NT2/D1 (cell line): ENCODE data around the gene STPG4.

Experiments used
- DNase-seq: peaks from one replicate; pipeline ENCODE4 v3.0.0-alpha.2; 2011; ENCODE audit warnings: low read depth, low spot score
- H3K27me3 ChIP-seq: 2 replicates; pipeline ENCODE4 v1.6.0; 2011; ENCODE audit warnings: mild to moderate bottlenecking; ENCODE audit not compliant: insufficient read length, insufficient read depth
- H3K36me3 ChIP-seq: 2 replicates; pipeline ENCODE4 v1.6.1; 2011; ENCODE audit warnings: mild to moderate bottlenecking, low read length, mixed read lengths; ENCODE audit not compliant: insufficient read depth, insufficient read length
- H3K4me1 ChIP-seq: 2 replicates; pipeline ENCODE4 v1.5.1; 2011; ENCODE audit not compliant: insufficient read depth, insufficient read length
- H3K4me3 ChIP-seq: 2 replicates; pipeline ENCODE4 v1.5.1; 2011; ENCODE audit warnings: low read depth; ENCODE audit not compliant: insufficient read length
- H3K9ac ChIP-seq: 2 replicates; pipeline ENCODE4 v1.6.0; 2011; ENCODE audit warnings: low read depth; ENCODE audit not compliant: insufficient read length
- H3K9me3 ChIP-seq: 2 replicates; pipeline ENCODE4 v1.5.1; 2011; ENCODE audit warnings: mild to moderate bottlenecking, low read length; ENCODE audit not compliant: insufficient read depth
- SUZ12 ChIP-seq: IDR thresholded peaks from 2 replicates; pipeline ENCODE4 v1.6.1; 2011; ENCODE audit not compliant: insufficient read length, insufficient read depth; ENCODE audit errors: extremely low read depth
- YY1 ChIP-seq: IDR thresholded peaks from 2 replicates; pipeline ENCODE4 v1.6.1; 2011; ENCODE audit not compliant: insufficient read length, insufficient read depth
- ZNF274 ChIP-seq: IDR thresholded peaks from 2 replicates; pipeline ENCODE4 v1.6.1; 2011; ENCODE audit warnings: mild to moderate bottlenecking, low read depth, low read length

Gene STPG4

DNA sequence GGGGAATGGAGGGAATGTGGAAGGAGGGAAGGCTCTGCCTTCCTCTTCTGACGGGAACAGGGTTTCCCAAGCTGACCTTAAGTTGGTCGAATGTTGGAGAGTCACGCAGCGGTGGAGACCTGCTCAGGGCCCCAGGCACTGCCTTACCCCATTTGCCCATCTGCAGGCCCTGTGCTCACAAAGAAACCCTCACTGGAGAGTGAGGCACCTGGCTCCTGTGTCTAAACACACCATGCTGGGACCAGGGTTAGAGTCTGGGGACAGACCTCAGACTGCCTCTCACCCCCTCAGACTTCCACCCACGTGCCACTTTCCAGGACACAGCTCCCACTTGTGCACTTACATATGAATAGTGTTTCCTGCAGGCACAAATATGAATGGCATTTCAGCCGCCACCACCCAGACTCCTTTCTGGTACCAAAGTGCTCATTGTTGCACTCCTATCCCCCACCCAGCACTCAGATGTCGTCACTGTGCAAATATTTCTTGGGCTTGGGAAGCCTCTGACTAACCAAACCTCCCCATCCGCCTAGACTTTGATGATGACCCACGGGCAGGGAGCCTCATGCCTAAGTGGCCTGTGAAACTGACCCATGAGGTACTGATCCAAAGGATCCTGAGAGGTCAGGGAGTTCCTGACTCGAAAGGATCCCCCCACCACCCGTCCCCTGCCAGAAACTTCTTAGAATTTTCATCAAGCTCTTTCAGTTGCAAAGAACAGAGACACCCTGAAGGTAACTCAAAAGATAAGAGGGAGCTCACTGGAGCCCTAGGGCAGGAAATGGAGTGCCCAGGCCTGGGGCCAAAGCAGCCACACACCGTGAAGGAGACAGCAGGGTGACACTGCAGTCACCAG lies 78.3 kb downstream of the STPG4 start:
- no peak overlapping the region for H3K4me3 ChIP-seq
- DNase-seq, result no peak
- peak overlapping the region; percentile 44 for H3K9ac ChIP-seq
- H3K9me3 ChIP-seq, result no peaks in the 10 kb centered on the region
- peaks cover 14% of the 10 kb centered on the region for H3K36me3 ChIP-seq
- TF ChIP-seq ZNF274 (no peak), YY1 (no peak), SUZ12 (no peak)
- peaks cover 33% of the 10 kb centered on the region for H3K4me1 ChIP-seq
- H3K27me3 ChIP-seq, result no peaks in the 10 kb centered on the region

GRCh38 chr2:47076126-47076506 lies 79.0 kb downstream of the STPG4 start:
- Histone ChIP-seq H3K4me3 (no peak overlapping the region), H3K36me3 (peaks cover 15% of the 10 kb centered on the region), H3K9me3 (no peaks in the 10 kb centered on the region), H3K9ac (peak overlapping the region; percentile 44), H3K27me3 (no peaks in the 10 kb centered on the region), H3K4me1 (peaks cover 34% of the 10 kb centered on the region)
- no peak for TF ChIP-seq SUZ12
- no peak for TF ChIP-seq YY1
- no peak for TF ChIP-seq ZNF274
- DNase-seq, result no peak

GRCh38 chr2:47075361-47076125 lies 79.6 kb downstream of the STPG4 start:
- TF ChIP-seq SUZ12 (no peak), ZNF274 (no peak), YY1 (no peak)
- Histone ChIP-seq H3K9me3 (no peaks in the 10 kb centered on the region), H3K4me1 (peaks cover 33% of the 10 kb centered on the region), H3K27me3 (no peaks in the 10 kb centered on the region), H3K9ac (peak overlapping the region; percentile 3), H3K36me3 (peaks cover 16% of the 10 kb centered on the region), H3K4me3 (no peak overlapping the region)
- DNase-seq, result no peak

DNA sequence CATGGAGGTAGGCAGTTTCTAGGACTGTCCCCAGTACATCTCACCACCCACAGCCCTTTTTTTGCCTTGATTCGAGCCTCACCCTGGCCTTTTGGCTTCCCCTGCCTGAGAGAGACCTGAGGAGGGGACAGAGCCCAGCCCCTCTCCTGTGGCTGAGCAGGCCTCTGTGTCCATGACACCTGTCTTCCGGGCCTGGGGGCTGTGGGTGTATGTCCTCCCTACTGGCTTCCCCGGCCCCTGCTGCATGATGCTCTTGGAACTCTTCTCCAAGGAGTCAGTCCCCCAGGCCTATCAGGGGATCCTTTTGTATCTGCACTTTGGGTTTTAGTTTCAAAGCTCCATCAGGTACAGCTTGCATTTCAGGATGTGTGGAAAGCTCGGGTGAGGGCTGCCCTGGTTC lies 80.4 kb downstream of the STPG4 start:
- no peak overlapping the region for H3K4me3 ChIP-seq
- no peaks in the 10 kb centered on the region for H3K27me3 ChIP-seq
- DNase-seq, result no peak
- no peak for TF ChIP-seq YY1
- TF ChIP-seq ZNF274, result no peak
- H3K9me3 ChIP-seq, result no peaks in the 10 kb centered on the region
- no peak overlapping the region for H3K9ac ChIP-seq
- H3K4me1 ChIP-seq, result peaks cover 36% of the 10 kb centered on the region
- peaks cover 16% of the 10 kb centered on the region for H3K36me3 ChIP-seq

GRCh38 chr2:47073641-47074040 lies 81.5 kb downstream of the STPG4 start:
- Histone ChIP-seq H3K4me1 (peaks cover 35% of the 10 kb centered on the region), H3K36me3 (peaks cover 16% of the 10 kb centered on the region), H3K9ac (no peak overlapping the region), H3K27me3 (no peaks in the 10 kb centered on the region), H3K9me3 (no peaks in the 10 kb centered on the region), H3K4me3 (no peak overlapping the region)
- no peak for DNase-seq
- TF ChIP-seq ZNF274, result no peak
- TF ChIP-seq SUZ12, result no peak
- no peak for TF ChIP-seq YY1

GRCh38 chr2:47073217-47073616 lies 81.9 kb downstream of the STPG4 start:
- no peak overlapping the region for H3K9ac ChIP-seq
- H3K4me3 ChIP-seq, result no peak overlapping the region
- TF ChIP-seq ZNF274 (no peak), YY1 (no peak), SUZ12 (no peak)
- H3K9me3 ChIP-seq, result no peaks in the 10 kb centered on the region
- H3K36me3 ChIP-seq, result peaks cover 19% of the 10 kb centered on the region
- no peak for DNase-seq
- H3K27me3 ChIP-seq, result no peaks in the 10 kb centered on the region
- H3K4me1 ChIP-seq, result peaks cover 33% of the 10 kb centered on the region

- Histone ChIP-seq H3K27me3 (no peaks in the 10 kb centered on the region), H3K4me3 (no peak overlapping the region), H3K9me3 (no peaks in the 10 kb centered on the region), H3K36me3 (peaks cover 23% of the 10 kb centered on the region), H3K9ac (no peak overlapping the region), H3K4me1 (peaks cover 32% of the 10 kb centered on the region)
- no peak for DNase-seq
- TF ChIP-seq ZNF274 (no peak), SUZ12 (no peak), YY1 (no peak)
Measured at GRCh38 chr2:47072728-47073191, 82.3 kb downstream of the STPG4 start.
